GM12873 (cell line): ENCODE measurements around the gene IMPACT.

Experiments
- CTCF ChIP-seq: IDR thresholded peaks from 2 replicates; pipeline ENCODE4 v1.5.1; 2012; ENCODE audit warnings: low read depth, mild to moderate bottlenecking, moderate library complexity, low read length, control low read depth; ENCODE audit not compliant: insufficient read depth; ENCODE audit errors: missing control alignments

IMPACT gene

GRCh38 chr18:24426398-24427294 is at the start of gene IMPACT:
Gene IMPACT (plus strand): TSS chr18:24426670. CDS start chr18:24426757, 87 bp downstream.
- TF ChIP-seq CTCF, result no peak

GRCh38 chr18:24378598-24378997 is 47.9 kb upstream of the IMPACT start:
- no peak for TF ChIP-seq CTCF

- no peak for TF ChIP-seq CTCF
Measured at GRCh38 chr18:24380163-24380747, 46.2 kb upstream of the IMPACT start.

- no peak for TF ChIP-seq CTCF
Measured at GRCh38 chr18:24381126-24381525, 45.3 kb upstream of the IMPACT start.

- no peak for TF ChIP-seq CTCF
Measured at GRCh38 chr18:24386681-24387080, 39.8 kb upstream of the IMPACT start.

GRCh38 chr18:24388957-24389356 is 37.5 kb upstream of the IMPACT start:
- TF ChIP-seq CTCF, result no peak

- TF ChIP-seq CTCF, result no peak
Measured at GRCh38 chr18:24395049-24395795, 31.2 kb upstream of the IMPACT start.
